Caco-2 (cell line): Measurements from ENCODE around the gene DPY19L1. TPM values are rescaled to one million over a fixed set of nuclear protein-coding genes. Genes with fewer than 3 reads are reported as not detected.
A peak's percentile ranks its signal among the peaks of the same experiment; 100 is the strongest.
"Not testable (repeated sequence)": the region's sequence is repeated elsewhere in the genome, so short reads cannot be mapped to it uniquely, and the experiment has no call there.

Experiments used
- BruUV-seq: library from RNA; stranded (reverse); fragments of 400-500 nt; replicated peaks from 2 replicates; lab custom pipeline; 2021; lab: Mats Ljungman, UMichigan
- CTCF ChIA-PET: fragments of 300-600 bp; sonication (Branson Sonifier 250); formaldehyde crosslinking; loops from one replicate; lab custom pipeline; 2022; ENCODE audit warnings: antibody characterized with exemption; lab: Charles Lee
- POLR2A ChIA-PET: fragments of 300-600 bp; sonication (Branson Sonifier 250); formaldehyde crosslinking; loops from one replicate; lab custom pipeline; 2022; ENCODE audit warnings: antibody characterized with exemption; lab: Charles Lee
- DNase-seq, 2 experiments: peaks; one replicate each; pipeline versions ENCODE4 v3.0.0 to v3.0.0-alpha.2; 2020 to 2022
- H3K27me3 ChIP-seq: replicated peaks from 2 replicates; pipeline ENCODE4 v1.6.0; 2011; ENCODE audit warnings: low read length; ENCODE audit not compliant: control insufficient read depth, insufficient read depth
- H3K36me3 ChIP-seq: 2 replicates; pipeline ENCODE4 v1.5.1; 2011; ENCODE audit warnings: low read length; ENCODE audit not compliant: control insufficient read depth, insufficient read depth
- H3K4me1 ChIP-seq: fragments of 250-450 bp; sonication (Bioruptor Pico); 2 replicates; pipeline ENCODE4 v1.5.1; 2020; ENCODE audit warnings: mild to moderate bottlenecking
- H3K4me3 ChIP-seq: 2 replicates; pipeline ENCODE4 v1.5.1; 2011; ENCODE audit warnings: low read depth, mild to moderate bottlenecking, control low read depth, low read length
- H3K9me3 ChIP-seq: fragments of 250-450 bp; sonication (Bioruptor Pico); 2 replicates; pipeline ENCODE4 v1.5.1; 2020; ENCODE audit warnings: mild to moderate bottlenecking, moderate library complexity
- H3K27ac Mint-ChIP-seq: one replicate; pipeline ENCODE4 v1.8.0; 2022; ENCODE audit warnings: mixed read lengths; ENCODE audit not compliant: unreplicated experiment
- H3K27me3 Mint-ChIP-seq: one replicate; pipeline ENCODE4 v1.8.0; 2022; ENCODE audit warnings: mixed read lengths; ENCODE audit not compliant: insufficient read depth, unreplicated experiment
- H3K36me3 Mint-ChIP-seq: one replicate; pipeline ENCODE4 v1.8.0; 2022; ENCODE audit warnings: mild to moderate bottlenecking, mixed read lengths; ENCODE audit not compliant: insufficient read depth, unreplicated experiment
- H3K4me1 Mint-ChIP-seq: one replicate; pipeline ENCODE4 v1.8.0; 2022; ENCODE audit warnings: low read depth, mixed read lengths; ENCODE audit not compliant: unreplicated experiment
- H3K4me3 Mint-ChIP-seq: one replicate; pipeline ENCODE4 v1.8.0; 2022; ENCODE audit warnings: mild to moderate bottlenecking, moderate library complexity, mixed read lengths; ENCODE audit not compliant: unreplicated experiment
- H3K9me3 Mint-ChIP-seq: one replicate; pipeline ENCODE4 v1.8.0; 2022; ENCODE audit warnings: mixed read lengths; ENCODE audit not compliant: unreplicated experiment
- CTCF ChIP-seq, 2 experiments: fragments of 200-600 bp in 1 of 2; IDR thresholded peaks; 1 replicate in 1 of 2; 2 replicates in 1 of 2; pipeline versions ENCODE4 v1.5.1 to v1.8.0; 2011 to 2022; ENCODE audit warnings: antibody characterized with exemption in 1 of 2, control low read depth in 1 of 2, inconsistent platforms in 1 of 2, low read depth in 1 of 2, low read length in 1 of 2, mild to moderate bottlenecking in 1 of 2, moderate library complexity in 1 of 2; ENCODE audit not compliant: insufficient read depth in 1 of 2, severe bottlenecking in 1 of 2, unreplicated experiment in 1 of 2
- intact Hi-C: fragments of 100-400 bp; cut with micrococcal nuclease; formaldehyde crosslinking; loops from one replicate; pipeline ENCODE4 v1.10.0; 2022; ENCODE audit not compliant: unreplicated experiment
- total RNA-seq: library from RNA; stranded (reverse); gene quantifications from 2 replicates; pipeline ENCODE4 v1.2.3, GENCODE V29; 2022

Gene DPY19L1
- total RNA-seq, 1 experiment from 2014 or later, result 12.9 TPM

GRCh38 chr7:35072950-35073827 lies 35.9 kb upstream of the DPY19L1 start:
- H3K9me3 ChIP-seq, H3K36me3 Mint-ChIP-seq, H3K4me3 Mint-ChIP-seq, H3K27ac Mint-ChIP-seq, CTCF ChIA-PET, H3K27me3 Mint-ChIP-seq, POLR2A ChIA-PET, BruUV-seq, H3K9me3 Mint-ChIP-seq, H3K4me1 ChIP-seq, H3K36me3 ChIP-seq, H3K27me3 ChIP-seq, H3K4me3 ChIP-seq, H3K4me1 Mint-ChIP-seq: not testable (repeated sequence)
- peak in 1 of 2 experiments; percentile 12 for DNase-seq
- intact Hi-C loops, result loop anchor here (2.0 to 10.0 kb wide), 2 partner anchors 464 to 552 kb away; no protein-coding TSS in a partner anchor
- peak in 1 of 2 experiments; percentile 52 for TF ChIP-seq CTCF (IDR thresholded peaks at IDR 0.05; ENCODE audit: insufficient read depth in 1 of 2, low read depth in 1 of 2, low read length in 1 of 2, severe bottlenecking in 1 of 2, unreplicated experiment in 1 of 2)

GRCh38 chr7:35069084-35069483 lies 31.8 kb upstream of the DPY19L1 start:
- H3K4me1 Mint-ChIP-seq, H3K4me3 ChIP-seq, H3K27me3 ChIP-seq, intact Hi-C loops, H3K4me1 ChIP-seq, DNase-seq, POLR2A ChIA-PET, H3K36me3 ChIP-seq, H3K9me3 Mint-ChIP-seq, H3K9me3 ChIP-seq, H3K27ac Mint-ChIP-seq, H3K27me3 Mint-ChIP-seq, CTCF ChIA-PET, H3K4me3 Mint-ChIP-seq, H3K36me3 Mint-ChIP-seq, BruUV-seq: not testable (repeated sequence)

- H3K4me1 ChIP-seq, H3K9me3 Mint-ChIP-seq, H3K36me3 Mint-ChIP-seq, H3K27me3 Mint-ChIP-seq, BruUV-seq, DNase-seq, H3K27ac Mint-ChIP-seq, POLR2A ChIA-PET, CTCF ChIA-PET, intact Hi-C loops, H3K4me1 Mint-ChIP-seq, H3K36me3 ChIP-seq, H3K9me3 ChIP-seq, H3K27me3 ChIP-seq, H3K4me3 ChIP-seq, H3K4me3 Mint-ChIP-seq: not testable (repeated sequence)
These were observed 28.1 kb upstream of the DPY19L1 start for GRCh38 chr7:35065382-35065781.

- H3K36me3 ChIP-seq, H3K27me3 ChIP-seq, H3K9me3 Mint-ChIP-seq, H3K4me3 ChIP-seq, H3K4me3 Mint-ChIP-seq, CTCF ChIA-PET, H3K9me3 ChIP-seq, H3K36me3 Mint-ChIP-seq, H3K4me1 ChIP-seq, BruUV-seq, H3K4me1 Mint-ChIP-seq, POLR2A ChIA-PET, intact Hi-C loops, H3K27ac Mint-ChIP-seq, DNase-seq: not testable (repeated sequence)
- peaks cover 19% of the 10 kb centered on the region for H3K27me3 Mint-ChIP-seq
These were observed 21.3 kb upstream of the DPY19L1 start for GRCh38 chr7:35058571-35058970.

- H3K27me3 ChIP-seq, H3K4me1 Mint-ChIP-seq, CTCF ChIA-PET, H3K4me3 ChIP-seq, H3K36me3 Mint-ChIP-seq, H3K4me3 Mint-ChIP-seq, H3K4me1 ChIP-seq, DNase-seq, H3K9me3 ChIP-seq, H3K9me3 Mint-ChIP-seq, BruUV-seq, POLR2A ChIA-PET, intact Hi-C loops, H3K36me3 ChIP-seq, H3K27ac Mint-ChIP-seq: not testable (repeated sequence)
- H3K27me3 Mint-ChIP-seq, result peaks cover 24% of the 10 kb centered on the region
These were observed 20.5 kb upstream of the DPY19L1 start for GRCh38 chr7:35057505-35058451.
